Cerebellar nuclear complex (tissue), 1 donor: ENCODE data around the gene TRAIP.
"Not testable (repeated sequence)": the region's sequence is repeated elsewhere in the genome, so short reads cannot be mapped to it uniquely, and the experiment has no call there.

Experiments used
- DNase-seq, 2 experiments: peaks; one replicate each; lab custom pipeline; 2025; lab: John Stamatoyannopoulos, UW

The TRAIP gene, protein sequence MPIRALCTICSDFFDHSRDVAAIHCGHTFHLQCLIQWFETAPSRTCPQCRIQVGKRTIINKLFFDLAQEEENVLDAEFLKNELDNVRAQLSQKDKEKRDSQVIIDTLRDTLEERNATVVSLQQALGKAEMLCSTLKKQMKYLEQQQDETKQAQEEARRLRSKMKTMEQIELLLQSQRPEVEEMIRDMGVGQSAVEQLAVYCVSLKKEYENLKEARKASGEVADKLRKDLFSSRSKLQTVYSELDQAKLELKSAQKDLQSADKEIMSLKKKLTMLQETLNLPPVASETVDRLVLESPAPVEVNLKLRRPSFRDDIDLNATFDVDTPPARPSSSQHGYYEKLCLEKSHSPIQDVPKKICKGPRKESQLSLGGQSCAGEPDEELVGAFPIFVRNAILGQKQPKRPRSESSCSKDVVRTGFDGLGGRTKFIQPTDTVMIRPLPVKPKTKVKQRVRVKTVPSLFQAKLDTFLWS

DNA sequence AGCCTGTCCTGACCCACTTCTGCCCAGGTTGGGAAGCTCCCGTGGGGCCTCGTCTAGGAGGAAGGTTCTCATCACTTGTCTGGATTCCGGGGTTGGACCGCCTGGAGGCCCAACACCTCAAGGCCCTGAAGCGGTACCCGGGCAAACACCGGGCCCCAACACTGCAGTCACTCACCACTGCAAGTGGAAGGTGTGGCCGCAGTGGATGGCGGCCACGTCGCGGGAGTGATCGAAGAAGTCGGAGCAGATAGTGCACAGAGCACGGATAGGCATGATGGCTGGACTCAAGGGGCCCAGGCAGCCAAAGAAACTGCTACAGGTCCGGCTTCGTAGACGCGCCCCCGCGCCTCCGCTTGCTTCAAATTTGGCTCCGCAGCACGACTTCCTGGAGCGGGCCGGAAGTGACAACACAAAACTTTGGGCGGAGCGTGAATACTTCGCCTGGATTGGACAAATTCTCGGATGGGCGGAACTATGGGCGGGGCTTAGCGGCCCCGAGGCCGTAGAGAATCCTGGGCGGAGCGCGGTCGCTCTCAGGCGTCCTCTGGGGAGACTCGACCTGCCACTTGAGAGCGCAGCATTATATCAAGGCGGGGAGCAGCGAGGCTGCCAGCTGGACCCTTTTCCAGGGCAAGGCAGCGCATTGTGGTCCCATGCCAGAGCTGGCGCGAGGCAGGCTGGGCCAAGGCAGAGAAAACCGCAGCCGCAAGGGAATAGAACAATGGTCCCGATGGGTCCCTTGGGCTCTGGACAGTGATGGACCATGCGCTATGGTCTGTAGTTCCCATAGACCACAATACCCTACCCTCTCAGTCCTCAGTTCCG is at the start of gene TRAIP:
TSS of gene TRAIP (minus strand) at position 384 of the 825 bp plus-strand sequence. CDS start at position 273, 111 bp downstream.
- peak; percentile 39 to 77 for DNase-seq

DNA sequence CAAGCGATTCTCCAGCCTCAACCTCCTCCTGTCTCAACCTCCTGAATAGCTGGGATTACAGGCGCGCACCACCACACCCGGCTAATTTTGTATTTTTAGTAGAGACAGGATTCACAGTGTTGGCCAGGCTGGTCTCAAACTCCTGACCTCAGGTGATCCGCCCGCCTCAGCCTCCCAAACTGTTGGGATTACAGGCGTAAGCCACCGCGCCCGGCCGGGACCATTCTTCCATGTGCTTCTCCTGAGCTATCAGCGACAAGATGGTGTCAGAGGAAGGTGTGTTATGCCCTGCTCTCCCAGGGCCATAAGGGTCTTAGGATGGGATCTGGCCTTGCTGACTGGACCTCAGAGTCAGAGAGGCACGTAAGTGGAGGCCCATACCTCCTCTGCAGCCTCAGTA is 48.1 kb upstream of the TRAIP start:
- not testable (repeated sequence) for DNase-seq

DNA sequence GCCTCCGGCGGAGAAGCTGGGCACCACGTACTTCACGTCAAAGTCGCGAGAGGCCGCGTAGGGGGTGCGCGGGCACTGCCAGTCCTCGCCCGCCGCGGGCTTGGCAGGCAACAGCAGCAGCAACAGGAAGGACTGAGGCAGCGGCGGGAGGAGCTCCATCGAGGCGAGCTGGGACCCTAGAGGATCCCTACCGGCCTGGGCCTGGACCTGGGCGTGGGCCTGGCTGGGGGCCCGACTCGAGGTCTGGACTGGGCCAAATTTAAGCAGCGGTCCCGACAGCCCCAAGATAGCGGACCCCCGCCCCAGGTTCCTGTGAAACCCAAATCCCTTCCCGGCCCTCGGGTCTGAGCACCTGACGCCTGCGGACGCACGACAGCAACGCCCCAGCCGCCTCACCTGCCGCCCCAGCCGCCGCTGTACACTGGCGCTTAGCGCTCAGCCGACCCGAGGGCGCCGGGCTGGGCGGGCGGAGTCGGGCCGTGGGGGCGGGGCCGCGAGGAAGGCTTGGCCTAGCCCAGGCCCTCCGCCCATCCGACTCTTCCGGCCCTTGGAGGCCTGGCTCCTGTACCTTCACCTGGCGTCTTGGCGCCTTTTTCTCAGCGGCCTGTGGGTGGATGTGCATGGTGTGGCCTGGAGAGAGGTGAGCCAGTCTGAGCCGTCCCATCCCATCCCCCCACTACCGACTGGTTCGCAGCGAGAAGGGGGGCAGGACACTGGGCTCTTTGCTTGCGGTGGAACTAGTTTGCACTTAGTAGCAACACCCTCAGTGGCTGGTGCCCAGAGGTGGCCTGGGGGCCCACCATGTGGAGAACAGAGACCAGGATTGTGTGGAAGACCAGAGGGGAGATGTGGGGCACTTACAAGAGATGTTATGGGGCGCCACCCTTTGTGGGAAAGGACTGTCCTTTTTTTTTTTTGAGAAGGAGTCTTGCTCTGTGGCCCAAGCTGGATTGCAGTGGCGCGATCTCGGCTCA is 47.4 kb upstream of the TRAIP start, which contains the start of gene MST1R:
TSS of gene MST1R (minus strand) at position 423 of the 974 bp plus-strand sequence. CDS start at position 159, 264 bp downstream.
- no peak for DNase-seq

DNA sequence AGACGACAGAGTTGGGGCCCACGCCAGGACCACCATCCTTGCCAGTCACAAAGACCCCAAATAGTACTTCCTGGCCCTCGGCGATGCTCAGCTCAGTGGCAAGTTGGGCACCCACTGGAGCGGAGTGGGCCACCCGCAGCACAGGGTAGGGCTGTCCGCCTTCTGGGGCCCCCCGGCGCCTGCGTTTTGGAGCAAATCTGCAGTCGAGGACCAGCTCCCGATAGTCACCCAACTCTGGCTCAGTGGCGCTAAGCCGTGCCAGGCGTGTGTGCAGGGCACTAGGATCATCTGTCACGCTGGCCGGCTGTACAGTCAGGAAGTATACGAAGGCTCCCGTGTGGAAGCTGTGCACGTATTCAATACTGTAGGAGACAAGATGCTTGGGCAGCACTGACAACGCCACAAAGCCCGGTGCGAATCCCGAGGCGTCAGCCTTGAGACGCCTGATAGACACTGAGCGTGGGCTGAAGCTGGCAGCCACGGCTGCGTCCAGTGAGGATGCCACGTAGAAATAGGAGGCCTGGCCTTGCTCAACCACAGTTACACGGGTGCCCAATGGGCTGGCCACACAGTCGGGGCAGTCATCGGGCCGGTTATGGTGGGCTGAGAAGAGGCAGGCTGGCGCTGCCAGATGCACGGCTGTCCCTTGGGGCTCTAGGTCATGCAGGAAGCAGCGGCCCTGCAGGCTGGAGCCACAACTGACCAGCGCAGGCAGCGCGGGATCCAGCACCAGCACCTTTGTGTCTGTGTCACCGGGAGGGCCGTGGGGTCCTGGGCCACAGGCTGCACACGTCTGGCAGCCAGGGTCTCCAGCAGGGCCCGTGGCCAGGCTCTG is 46.4 kb upstream of the TRAIP start:
- DNase-seq = no peak

DNA sequence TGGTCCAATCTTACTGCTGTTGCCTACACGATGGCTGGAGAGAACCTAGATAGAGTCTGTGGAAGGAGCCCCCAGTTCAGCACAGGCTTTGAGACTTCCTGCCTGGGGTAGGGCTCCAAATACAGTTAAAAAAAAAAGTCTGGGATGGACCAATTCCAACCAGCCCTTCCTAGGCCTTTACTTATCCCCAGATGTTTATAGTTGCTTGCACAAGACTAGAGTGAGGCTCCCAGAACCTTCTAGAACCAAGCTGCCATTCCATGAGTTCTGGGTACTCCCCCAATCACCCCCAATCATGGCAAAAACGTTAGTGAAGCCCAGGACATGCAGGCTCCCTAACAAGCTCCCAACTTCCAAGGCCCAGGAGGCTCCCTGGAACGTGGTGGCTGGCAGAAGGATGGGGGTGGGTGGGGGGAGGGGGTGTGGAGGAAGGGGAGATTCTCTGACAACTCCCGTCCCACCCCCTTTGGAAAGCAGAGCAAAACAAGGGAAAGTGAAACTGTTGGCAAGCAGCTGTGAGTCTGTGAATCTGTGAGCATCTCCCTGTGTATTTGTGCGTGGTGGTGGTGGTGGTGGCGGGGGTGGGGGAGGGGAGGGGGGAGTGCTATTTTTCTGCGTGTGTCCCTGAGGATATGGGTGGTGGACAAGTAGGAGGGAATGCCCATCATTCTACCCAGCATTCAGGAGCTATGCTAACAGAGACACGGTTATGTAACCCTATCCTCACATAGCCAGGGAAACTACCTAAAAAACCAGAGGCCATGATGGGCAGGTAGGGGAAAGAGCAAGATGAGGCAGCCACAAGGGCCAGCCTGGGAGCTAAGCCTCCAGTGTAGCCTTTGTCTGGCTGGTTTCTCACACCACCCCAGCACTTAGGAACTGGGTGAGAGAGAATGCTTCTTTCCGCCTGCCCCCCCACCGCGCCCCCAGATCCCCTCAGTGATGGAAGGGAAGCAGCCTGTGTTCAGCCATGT is 45.3 kb upstream of the TRAIP start:
- DNase-seq = no peak

DNA sequence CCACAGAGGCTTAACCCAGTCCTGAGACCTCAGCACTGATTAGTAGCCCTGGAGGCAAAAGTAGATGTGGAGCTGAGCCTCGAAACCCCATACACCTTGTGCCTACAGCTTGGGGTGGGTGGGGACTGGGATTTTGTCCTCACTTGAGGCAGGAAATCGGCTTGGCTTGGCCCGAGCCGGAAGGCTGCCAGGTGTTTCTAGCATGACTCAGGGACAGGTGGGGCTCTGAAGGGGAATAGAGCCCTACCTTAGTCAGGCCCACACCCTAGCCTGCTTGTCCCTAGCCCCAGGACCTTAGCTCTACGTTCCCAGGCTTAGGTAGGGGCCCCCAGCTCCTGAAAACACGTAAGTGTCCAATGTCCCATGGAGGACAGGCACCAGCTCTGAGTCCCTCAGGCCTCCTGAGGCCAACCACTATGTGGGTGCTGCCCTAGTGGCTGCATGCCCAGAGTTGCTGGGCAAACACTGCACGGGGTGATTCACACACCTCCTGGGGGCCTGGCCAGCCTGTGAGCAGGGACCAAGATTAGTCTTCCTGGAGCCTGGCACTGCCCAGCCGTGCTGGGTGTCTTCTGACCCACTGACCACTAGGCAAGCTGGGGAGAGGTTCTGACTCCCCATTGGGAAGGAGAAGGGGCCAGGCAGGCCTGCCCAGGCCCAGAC is 44.3 kb upstream of the TRAIP start:
- DNase-seq = no peak

DNA sequence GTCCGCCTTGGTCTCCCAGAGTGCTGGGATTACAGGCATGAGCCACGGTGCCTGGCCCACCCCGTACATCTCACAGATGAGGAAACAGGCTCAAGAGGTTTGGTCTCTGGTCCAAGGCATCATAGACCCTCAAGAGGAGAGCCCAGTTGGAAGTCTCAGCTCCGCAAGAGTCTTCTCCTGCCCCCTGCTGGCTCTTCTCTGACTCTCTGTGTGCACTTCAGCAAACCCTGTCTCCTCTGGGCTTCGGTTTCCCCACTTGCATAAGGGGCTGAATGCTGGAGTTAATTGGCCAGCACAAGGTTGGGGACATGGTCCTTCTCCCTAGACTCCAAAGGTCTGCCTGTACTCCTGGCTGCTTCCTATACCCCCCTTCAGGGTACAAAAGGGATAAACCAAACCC is 43.5 kb upstream of the TRAIP start:
- no peak for DNase-seq

DNA sequence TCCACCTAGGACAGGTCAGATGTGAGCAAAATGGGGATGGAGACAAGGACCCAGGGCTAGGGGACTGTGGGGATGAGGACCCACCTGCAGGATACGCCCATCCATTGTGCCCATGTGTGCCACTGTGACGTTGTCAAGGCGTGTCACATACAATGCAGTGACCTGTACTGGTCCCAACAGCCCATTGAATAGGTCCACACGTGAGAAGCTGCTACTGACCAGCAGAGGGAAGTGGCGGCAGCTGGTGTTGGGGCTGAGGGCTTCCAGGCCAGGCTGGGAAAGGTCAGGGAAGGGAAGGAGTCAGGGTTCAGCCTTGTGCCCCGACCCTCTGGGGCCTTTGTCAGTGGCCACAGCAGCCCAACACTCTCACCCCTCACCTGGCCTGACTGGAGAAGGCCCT is 42.6 kb upstream of the TRAIP start:
- no peak for DNase-seq

DNA sequence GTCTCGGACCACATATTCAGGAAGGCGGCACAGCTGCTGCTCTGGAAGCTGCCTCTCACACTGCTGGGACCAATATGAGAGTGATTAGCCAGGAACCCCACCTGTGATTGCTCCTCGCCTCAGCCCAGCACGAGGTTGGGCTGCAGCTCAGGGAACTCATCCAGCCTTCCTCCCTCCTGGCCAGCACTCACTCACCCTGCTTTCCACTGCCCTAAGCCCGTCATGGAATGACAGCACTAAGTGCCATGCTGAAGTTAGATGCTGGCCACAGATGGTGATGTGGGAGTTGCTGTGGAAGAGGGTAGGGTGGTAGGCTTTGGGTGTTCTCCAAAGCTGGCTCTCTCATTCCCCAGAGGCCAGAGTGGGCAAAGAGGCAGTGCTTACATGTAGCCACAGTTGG is 40.0 kb upstream of the TRAIP start:
- DNase-seq = no peak

DNA sequence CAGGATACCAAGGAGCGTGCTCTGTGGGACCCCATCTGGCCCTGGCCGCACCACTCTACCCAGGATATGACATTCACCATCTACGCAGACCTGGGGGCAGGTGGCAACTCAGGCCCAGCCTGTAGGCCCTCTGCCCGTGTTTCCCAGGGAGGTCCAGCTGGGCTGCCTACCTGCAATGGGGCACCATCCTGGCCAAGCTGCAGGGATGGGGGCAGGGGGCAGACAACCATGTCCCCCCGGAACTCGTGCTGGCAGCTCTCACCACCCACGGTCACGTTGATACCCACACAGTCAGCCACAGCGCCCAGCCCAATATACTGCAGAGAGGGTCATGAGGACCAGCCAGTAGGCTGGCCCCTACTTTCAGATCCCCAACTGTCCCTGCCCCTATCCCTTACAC is 39.4 kb upstream of the TRAIP start:
- no peak for DNase-seq

DNA sequence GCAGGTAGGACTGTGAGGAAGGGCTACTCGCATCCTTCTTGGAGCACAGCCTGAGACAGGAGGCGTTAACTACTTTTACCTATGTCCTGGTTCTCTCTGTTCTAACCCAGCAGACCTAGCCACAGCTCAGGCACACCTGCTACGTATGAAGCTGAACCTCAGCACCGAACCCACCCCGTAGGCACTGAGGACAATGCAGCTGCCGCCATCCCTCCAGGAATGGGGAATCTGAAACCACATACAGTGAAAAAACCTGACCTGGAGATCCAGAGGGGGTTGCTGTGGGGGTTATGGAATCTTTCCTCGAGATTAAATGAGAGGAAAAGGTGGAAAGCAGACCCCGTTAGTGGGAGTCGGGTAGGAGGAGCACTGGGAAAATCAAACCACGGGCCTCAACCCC is 32.9 kb upstream of the TRAIP start:
- DNase-seq = no peak

DNA sequence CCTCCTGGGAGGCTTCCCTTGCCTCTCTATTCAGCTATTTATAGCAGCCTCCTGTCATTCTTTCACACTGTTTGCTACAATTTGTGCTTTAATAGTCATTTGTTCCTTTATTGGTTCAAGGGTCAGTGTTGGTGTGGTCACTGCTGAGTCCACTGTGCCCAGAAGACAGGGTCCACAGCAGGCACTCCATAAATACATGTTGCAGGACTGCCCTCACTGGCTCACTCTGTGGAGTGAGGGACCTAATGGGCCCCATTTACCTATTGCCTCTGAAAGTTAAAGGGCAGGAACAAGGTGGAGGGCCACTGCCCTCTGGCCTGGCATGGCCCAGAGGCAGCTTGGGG is 30.5 kb upstream of the TRAIP start:
- no peak for DNase-seq

DNA sequence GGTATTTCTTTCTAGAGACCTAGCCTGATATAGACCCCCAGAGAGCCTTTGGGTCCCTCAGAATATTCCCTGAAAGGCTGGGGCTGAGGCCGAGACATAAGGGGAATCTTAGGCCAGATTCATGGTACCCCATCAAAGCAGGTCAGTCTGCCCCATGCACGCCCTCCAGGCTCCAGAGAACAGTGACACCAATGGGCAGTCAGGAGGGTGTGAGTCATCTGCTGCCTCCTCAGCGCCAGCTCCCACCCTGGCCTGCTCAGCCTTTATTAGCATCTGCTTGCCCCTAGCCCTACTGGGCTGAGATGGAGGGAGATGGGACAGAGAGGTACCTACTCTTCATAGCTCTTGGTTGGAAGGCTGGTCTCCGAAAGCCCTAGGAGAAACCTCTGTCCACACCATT is 27.6 kb upstream of the TRAIP start:
- no peak for DNase-seq

DNA sequence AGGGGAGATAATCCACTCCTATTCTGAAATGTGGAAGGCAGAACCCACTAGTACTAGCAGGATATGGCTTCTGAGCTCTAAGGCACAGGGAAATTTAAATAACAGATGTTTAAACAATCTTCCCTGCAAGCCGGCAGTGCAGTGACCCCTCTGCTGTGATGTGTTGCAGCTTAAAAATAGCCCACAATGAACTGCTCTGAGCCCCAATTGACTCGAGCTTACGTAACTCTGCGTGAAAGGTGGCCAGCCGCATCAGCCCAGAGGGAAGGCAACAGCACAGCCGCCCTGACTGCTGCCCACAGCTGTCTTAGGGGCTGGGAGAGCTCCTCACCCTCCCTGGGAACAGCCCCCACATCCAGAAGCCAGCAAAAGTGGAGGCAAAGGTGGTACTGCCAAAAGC is 25.8 kb upstream of the TRAIP start:
- DNase-seq = no peak

DNA sequence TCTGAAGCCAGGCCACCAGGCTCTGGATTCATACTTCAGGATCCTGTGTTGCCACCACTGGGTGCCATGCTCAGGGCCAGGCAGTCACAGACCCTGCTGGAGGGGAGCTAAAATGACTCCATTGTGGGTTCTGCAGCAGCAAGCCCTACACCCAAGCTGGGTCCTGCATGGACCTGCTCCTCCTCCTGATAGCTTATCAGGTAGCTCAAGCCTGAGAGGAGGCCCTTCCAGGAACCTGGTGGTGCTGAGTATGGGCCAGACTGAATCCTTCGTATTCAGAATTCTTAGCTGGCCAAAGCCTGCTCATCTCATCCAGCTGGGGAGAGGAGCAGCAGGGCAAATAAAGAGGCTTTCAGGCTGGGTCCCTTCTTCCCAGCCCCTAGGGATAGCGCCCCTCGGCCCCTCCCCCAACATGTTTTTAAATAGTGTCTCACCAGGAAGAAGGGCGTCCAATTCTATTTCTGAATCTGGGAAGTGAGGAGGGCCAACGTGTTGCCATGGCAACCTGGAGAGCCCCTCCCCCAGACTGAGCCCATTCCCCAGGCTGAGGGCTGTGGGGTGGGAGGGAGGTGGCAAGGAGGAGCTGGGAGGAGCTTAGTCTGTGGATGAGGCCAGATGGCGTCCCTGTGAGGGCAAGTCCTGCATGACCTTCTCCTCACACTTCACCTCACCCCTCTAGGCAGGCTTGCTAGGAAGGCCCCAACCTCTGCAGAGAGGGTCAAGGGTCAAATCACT is 24.4 kb upstream of the TRAIP start:
- DNase-seq = no peak

DNA sequence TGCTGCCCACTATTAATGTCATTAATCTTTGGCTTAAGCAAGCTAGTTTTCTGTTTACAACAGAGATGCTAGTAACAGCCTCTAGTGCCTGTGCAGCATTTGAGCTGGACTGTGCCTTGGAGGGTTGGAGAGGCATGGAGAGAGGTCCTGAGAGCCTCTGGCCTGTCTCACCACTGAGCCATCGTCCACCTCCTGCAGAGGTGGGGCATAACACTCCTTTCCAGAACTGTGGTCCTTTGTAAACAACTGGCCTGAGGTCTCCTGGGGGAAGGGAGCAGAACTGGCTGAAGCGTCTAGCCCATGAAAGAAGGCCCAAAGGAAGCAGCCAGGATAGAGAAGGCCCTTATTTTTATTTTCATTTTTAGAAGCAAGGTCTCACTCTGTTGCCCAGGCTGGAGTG is 23.4 kb upstream of the TRAIP start:
- no peak for DNase-seq

DNA sequence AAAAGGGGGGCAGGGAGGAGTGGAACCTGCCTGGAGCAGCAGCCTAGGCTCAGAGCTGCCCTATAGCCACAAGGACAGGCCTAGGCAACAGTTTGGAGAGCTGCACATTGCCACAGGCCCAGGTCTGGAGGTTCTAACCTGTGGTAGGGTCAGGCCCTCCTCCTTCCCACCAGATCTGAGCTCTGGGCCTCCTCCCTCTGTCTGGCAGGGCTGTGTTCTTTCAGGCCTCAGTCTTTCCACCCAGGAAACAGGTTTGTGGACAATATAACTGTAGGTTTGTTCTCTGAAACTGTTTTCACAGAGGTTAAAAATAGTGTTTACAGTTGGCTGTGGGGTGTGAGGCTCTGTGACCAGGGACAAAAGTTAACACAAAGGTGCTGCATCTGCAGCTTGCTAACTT is 22.3 kb upstream of the TRAIP start:
- DNase-seq = no peak

DNA sequence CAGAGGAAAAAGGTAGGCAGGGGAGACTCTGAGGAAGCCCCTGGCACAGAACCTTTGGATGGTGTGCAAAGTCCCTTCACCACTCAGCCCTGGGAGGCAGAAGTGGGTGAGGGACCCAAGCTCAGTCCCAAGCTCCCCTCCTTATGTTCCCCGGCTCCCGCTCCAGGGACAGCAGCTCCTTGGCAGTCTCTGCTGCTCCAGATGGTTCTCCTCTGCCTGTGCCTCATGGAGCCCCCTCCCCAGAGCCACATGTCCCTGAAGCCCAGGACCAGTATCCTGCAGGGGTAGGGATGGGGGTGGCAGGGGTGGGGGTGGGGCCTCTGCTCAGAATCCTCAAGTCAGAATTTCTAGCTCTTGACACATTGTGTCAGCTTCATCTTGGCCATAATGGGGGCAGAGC is 21.4 kb upstream of the TRAIP start:
- no peak for DNase-seq

DNA sequence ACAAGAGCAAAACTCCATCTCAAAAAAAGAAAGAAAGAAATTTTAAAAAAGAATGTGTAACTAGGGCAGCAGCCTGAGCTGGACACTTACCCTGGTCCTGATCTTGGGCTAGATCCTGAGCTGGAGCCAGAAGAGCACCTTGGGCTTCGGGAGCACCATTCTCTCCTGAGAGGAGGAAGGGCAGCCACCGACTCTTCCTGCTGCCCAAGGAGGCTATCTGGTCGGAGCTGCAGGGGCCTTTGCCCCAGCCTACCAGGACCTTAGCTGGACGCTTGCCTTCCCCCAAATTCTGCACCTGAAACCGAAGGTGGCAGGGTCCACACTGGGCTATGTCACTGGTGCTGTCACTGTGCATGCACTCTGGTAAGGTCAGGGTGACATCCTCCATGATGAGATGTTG is 20.2 kb upstream of the TRAIP start:
- no peak for DNase-seq
